ENCODE results near the gene OSBPL2. TPM values are rescaled to one million over a fixed set of nuclear protein-coding genes. Genes with fewer than 3 reads are reported as not detected.

The OSBPL2 gene
- total RNA-seq, 1 experiment from 2014 or later = 40.2 TPM

DNA sequence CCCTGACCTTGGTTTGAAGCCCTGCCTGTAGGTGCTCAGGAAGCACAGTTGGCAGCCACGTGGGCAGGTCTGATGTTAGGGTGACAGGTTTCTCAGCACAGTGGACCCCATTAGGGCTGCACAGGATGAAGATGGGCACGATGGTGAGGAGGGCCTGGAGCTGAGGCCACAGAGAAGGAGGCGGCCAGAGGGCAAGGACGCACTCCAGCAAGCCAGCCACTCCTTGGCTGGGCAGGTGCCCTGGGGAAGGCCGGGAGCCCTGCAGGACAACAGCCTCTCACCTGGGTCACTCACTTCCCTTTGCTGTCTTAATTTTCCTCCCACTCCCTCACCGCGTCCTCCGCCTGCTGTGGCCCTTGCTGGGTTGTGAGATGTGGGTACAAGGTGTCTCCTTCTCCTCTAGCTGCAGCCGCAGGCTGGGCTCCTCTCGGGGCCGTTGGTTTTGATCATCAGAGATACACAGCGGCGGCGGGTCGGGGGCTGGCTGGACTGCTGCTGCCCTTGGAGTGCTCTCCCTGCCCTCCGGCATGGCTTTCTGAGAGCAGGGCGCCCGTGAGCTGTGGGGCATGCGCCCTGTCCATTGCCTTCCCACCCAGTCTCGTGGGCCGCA lies 5.7 kb downstream of the OSBPL2 start:
- H3K4me1 ChIP-seq = peaks cover 3% of the 10 kb centered on the region; the same call in 1 of the 2 replicates
- H3K27ac ChIP-seq = no peak overlapping the region
- H3K27me3 ChIP-seq = no peaks in the 10 kb centered on the region
- no peak for DNase-seq
- no peak overlapping the region for H3K4me3 ChIP-seq
- no peaks in the 10 kb centered on the region for H3K36me3 ChIP-seq
- no peaks in the 10 kb centered on the region for H3K9me3 ChIP-seq (replicated peaks)

DNA sequence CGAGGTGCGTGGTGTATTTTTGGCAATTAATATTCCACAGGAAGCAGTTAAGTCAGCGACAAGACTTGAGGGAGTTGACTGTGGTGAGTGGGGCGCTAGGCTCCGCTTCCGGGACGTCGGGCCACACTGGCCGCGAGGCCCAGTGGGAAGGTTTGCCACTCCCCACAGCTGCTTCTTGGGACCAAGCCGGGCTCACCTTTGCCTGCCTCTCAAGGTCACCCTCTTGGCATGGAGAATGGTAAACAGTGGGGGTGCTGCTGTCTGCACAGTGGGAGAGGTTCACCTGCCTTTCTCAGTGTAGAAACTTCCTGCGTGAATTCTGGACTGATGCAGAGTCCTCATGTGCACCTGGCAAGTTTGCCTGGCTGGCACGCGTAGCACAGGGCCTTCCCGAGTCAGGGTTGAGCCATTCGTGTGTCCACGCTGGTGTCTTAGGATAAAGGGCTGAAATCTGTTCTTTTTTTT lies 6.4 kb downstream of the OSBPL2 start:
- Histone ChIP-seq H3K4me1 (no peaks in the 10 kb centered on the region), H3K4me3 (no peak overlapping the region), H3K27me3 (no peaks in the 10 kb centered on the region), H3K9me3 (replicated peaks) (no peaks in the 10 kb centered on the region), H3K27ac (no peak overlapping the region), H3K36me3 (no peaks in the 10 kb centered on the region)
- DNase-seq = no peak

DNA sequence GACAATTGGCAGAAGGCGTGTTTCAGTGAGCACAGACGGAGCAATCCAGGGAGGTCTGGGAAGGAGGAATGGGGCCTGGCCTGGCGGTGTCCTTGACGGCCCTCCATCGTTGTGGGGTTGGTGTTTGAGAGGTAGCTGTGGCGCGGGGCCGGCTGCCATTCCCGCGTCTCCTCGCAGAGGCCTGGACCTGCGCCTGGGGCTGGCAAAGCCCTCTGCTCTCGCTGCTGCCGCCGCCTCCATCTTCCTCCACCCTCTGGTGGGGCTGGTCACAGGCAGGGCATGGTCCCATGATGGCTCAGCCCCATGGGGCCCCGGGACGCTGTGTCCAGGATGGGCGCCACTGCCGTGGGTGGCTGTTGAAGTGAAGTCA lies 7.6 kb downstream of the OSBPL2 start:
- Histone ChIP-seq H3K9me3 (replicated peaks) (no peaks in the 10 kb centered on the region), H3K27me3 (no peaks in the 10 kb centered on the region), H3K27ac (no peak overlapping the region), H3K4me3 (no peak overlapping the region), H3K4me1 (no peaks in the 10 kb centered on the region), H3K36me3 (no peaks in the 10 kb centered on the region)
- no peak for DNase-seq

DNA sequence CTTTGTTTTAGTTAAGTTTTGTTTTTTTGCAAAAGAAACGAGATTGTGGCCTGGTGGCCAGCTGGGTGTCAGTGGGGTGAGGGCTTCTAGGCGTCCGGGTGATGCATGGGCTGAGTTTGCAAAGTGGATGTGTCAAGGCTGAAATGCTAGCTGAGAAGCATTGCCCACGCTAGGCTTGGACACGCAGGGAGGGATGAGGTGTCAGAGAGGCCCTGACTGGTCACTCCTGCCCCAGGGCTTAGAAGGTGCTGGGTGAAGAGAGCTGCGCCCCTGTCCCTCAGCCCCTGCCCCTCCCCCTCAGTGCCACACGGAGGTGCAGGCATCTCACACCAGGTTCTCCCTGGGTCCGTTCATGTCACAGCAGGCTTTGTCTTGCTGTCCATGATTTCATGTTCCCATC lies 8.1 kb downstream of the OSBPL2 start:
- no peak for DNase-seq
- H3K36me3 ChIP-seq = no peaks in the 10 kb centered on the region
- no peaks in the 10 kb centered on the region for H3K4me1 ChIP-seq
- H3K27ac ChIP-seq = no peak overlapping the region
- no peaks in the 10 kb centered on the region for H3K9me3 ChIP-seq (replicated peaks)
- H3K4me3 ChIP-seq = no peak overlapping the region
- H3K27me3 ChIP-seq = no peaks in the 10 kb centered on the region

DNA sequence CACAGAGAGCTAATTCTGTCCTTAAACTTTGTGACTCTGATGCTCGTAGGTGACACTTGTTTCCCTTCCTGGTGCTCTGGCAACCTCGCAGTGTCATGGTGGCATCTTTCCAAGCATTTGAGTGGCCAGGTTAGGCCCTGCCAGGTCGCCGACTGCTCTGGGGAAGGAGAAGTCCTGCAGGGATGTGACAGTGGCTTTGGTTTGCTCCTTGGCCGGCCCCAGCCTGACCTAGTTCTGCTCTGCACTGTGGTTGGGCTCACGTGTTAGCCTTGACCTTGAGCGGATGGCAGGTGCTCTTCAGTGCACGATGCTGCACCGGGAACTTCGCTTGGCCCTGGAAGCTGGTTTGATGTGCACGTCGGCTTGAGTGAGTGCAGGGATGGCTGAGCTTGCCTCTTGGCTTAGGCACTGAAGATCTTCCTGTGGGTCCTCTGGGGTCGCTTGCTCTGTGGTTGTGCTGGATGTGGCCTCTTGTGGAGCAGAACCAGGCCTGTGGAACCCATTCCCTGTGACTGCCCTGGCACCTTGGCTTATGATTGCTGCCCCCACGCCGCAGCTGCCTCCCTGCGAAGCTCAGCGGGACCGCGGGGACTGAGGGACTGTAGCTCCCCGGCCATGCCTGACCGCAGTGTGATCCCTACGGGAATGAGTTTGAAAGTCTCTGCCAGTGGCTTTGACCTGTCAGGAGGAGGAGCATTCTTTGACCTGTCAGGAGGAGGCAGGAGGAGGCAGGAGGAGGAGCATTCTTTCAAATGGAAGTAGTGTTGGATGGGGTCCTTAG lies 8.7 kb downstream of the OSBPL2 start:
- Histone ChIP-seq H3K27ac (no peak overlapping the region), H3K9me3 (replicated peaks) (no peaks in the 10 kb centered on the region), H3K4me3 (no peak overlapping the region), H3K27me3 (no peaks in the 10 kb centered on the region), H3K4me1 (no peaks in the 10 kb centered on the region), H3K36me3 (no peaks in the 10 kb centered on the region)
- DNase-seq = no peak

DNA sequence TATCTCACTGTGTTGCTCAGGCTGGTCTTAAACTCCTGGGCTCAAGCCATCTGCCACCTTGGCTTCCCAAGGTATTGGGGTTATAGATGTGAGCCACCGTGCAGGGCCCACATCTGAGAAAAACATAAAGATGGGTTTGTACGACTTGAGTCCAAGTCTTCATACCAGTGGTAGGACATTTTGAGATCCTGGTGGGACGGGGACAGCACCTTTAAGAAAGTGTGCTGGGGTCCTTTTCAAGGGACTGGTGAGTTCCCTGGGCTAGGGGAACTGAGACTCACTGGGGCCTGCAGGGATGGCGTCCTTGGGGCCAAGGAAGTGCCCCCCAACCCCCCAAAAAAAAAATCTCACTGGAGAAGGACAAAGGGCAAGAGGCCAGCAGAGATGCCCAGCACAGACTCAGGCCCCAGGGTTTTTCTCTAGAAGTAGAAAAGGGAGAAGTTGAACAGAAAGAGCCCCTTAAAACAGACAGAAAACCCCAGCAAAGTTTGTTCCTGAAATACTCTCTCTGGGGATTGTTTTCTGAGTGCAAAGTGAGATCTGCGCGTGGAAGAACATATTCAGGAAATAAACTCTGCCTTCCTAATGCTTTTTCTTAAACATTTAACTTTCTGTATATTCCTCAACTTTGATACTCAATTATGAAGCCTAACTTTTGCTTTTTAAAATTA lies 10.7 kb downstream of the OSBPL2 start:
- H3K9me3 ChIP-seq (replicated peaks) = no peaks in the 10 kb centered on the region
- no peaks in the 10 kb centered on the region for H3K4me1 ChIP-seq
- no peak overlapping the region for H3K27ac ChIP-seq
- DNase-seq = no peak
- H3K27me3 ChIP-seq = no peaks in the 10 kb centered on the region
- H3K36me3 ChIP-seq = no peaks in the 10 kb centered on the region
- no peak overlapping the region for H3K4me3 ChIP-seq

DNA sequence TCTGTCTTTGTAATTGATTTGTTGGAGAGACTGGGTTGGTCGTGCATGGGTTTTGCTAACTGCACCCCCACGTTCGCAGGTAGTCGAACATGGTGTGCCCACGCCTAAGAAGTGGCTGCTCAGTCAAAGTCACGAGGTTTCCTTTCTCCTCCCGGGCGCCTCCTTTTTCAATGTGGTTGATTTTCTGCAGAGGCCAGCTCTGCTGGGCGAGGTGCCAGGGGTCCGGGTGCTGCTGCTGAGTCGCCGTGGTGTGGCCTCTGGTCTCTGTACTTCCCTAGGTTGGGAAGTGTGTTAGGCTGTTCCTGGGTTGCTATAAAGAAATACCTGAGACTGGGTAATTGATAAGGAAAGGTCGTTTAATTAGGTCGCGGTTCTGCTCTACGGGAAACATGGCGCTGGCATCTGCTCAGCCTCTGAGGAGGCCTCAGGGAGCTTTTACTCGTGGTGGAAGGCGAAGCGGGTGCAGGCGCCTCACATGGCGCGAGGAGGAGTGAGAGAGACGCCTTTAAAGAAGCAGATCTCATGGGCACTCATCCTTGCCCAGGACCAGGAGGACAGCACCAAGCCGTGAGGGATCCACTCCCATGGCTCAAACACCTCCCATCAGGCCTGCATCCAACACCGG lies 14.1 kb downstream of the OSBPL2 start:
- no peak for DNase-seq
- Histone ChIP-seq H3K4me1 (no peaks in the 10 kb centered on the region), H3K4me3 (no peak overlapping the region)

DNA sequence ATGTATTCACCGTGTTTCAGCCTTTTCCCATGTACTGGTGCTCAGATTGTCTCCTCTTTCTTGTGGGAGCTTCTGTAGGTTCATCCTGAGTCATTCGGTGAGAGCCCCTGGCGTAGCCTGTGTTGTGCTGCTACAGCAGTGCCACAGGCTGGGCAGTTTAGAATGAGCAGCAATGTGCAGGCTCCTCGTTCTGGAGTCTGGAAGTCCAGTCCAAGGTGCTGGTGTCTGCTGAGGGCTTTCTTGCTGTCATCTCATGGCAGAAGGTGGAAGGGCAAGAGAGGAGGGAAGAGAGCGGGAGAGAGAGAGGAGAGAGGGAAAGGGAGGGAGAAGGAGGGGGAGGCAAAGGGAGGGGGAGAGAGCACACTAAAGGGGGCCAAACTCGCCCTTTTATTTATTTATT lies 15.1 kb downstream of the OSBPL2 start:
- Histone ChIP-seq H3K27ac (no peak overlapping the region), H3K4me3 (no peak overlapping the region), H3K36me3 (peaks cover 3% of the 10 kb centered on the region; the same call in 1 of the 2 replicates), H3K9me3 (replicated peaks) (no peaks in the 10 kb centered on the region), H3K4me1 (no peaks in the 10 kb centered on the region), H3K27me3 (no peaks in the 10 kb centered on the region)
- no peak for DNase-seq

More for the DNA sequence above, 14.1 kb downstream of the OSBPL2 start:
- no peak overlapping the region for H3K27ac ChIP-seq
- H3K9me3 ChIP-seq (replicated peaks) = no peaks in the 10 kb centered on the region
- no peaks in the 10 kb centered on the region for H3K27me3 ChIP-seq
- peaks cover 3% of the 10 kb centered on the region; the same call in 1 of the 2 replicates for H3K36me3 ChIP-seq

DNA sequence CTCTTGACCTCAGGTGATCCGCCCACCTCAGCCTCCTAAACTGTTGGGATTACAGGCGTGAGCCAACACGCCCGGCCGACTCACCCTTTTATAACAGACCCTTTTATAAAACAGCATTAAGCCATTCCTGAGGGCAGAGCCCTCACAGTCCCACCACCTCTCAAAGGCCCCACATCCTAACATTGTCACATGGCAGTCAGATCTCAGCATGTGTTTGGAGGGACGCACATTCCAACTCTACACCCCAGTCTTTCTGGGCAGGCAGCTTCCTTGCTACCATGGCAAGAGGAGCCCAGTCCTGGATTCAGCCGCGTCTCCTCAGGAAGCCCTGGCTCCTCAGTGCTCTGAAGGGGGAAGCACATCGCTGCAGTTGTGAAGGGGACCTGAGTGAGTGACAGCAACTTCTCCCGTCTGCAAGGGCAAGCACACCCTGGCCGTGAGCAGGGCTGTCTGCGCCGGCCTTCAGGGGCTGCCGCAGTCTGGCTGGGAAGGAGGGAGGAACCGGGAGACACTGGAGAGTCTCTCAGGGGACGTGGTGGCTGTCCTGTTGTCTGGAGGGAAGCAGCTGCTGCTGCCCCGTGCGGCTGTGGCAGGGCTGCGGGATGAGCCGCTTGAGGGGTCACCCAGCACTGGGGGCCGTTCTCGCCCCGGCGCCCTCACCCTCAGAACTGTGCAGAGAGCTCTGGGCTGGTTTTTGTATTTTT lies 15.9 kb downstream of the OSBPL2 start:
- H3K27ac ChIP-seq = no peak overlapping the region
- peak in 1 of 2 experiments; percentile 56 for DNase-seq
- no peaks in the 10 kb centered on the region for H3K4me1 ChIP-seq
- H3K4me3 ChIP-seq = no peak overlapping the region
- no peaks in the 10 kb centered on the region for H3K9me3 ChIP-seq (replicated peaks)
- H3K27me3 ChIP-seq = no peaks in the 10 kb centered on the region
- H3K36me3 ChIP-seq = peaks cover 3% of the 10 kb centered on the region

DNA sequence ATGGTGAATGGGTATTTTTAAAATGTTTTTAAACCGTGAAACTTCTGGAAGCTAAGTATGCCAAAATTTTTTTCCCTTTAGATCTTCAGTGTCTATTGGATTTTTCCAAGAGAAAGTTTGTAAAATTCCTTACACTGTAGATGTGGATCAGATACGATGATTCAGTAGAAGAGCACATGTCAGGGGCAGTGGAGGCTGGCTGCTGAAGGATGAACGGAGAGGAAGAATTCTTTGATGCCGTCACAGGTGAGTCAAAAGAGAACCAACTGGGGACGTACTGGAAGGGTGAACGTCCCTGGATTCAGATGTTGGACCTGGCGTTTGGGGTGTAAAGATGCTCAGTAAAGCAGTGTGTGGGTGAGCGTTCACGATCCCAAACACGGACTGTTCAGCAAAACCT lies 17.7 kb downstream of the OSBPL2 start:
- H3K4me3 ChIP-seq = no peak overlapping the region
- H3K27ac ChIP-seq = no peak overlapping the region
- no peaks in the 10 kb centered on the region for H3K9me3 ChIP-seq (replicated peaks)
- DNase-seq = no peak
- H3K36me3 ChIP-seq = peaks cover 16% of the 10 kb centered on the region
- H3K4me1 ChIP-seq = no peaks in the 10 kb centered on the region
- H3K27me3 ChIP-seq = no peaks in the 10 kb centered on the region

DNA sequence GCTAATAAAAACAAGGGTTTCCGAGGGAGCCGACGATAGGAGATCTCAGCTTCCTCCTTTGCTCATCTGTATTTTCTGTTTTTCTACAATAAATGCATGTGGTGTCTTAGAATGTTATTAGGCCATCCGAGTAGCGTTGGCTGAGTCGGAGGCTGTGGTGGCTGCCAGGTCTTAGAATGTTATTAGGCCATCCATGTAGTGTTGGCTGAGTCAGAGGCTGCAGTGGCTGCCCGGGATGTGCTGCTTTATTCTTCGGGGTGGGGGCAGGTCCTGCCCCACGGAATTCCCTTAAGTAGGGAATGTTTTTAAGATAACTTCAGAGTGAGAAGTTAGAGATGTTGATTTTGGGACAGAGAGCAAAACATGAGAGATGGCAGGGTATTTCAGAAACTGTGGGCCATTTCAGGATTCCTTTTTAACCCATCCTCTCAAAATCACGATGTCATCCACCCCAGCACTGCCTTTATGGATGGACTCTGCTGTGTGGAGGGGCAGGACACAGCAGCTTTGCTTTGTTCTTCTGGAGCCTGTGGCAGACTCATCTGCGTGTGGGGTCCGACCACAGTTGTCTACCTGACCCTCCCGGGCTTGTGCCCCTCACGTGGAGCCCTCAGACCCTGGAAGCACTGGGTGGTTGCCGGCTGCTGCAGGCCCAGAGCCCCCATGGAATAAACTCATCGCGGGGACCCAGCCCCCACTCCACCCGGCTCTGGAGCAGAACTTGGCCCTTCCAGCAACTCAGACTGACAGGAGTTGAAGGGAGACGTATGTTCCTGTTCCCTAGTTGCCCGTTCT lies 20.4 kb downstream of the OSBPL2 start:
- H3K4me3 ChIP-seq = no peak overlapping the region
- no peaks in the 10 kb centered on the region for H3K9me3 ChIP-seq (replicated peaks)
- no peaks in the 10 kb centered on the region for H3K27me3 ChIP-seq
- peaks cover 23% of the 10 kb centered on the region for H3K36me3 ChIP-seq
- DNase-seq = no peak
- H3K27ac ChIP-seq = no peak overlapping the region
- no peaks in the 10 kb centered on the region for H3K4me1 ChIP-seq

DNA sequence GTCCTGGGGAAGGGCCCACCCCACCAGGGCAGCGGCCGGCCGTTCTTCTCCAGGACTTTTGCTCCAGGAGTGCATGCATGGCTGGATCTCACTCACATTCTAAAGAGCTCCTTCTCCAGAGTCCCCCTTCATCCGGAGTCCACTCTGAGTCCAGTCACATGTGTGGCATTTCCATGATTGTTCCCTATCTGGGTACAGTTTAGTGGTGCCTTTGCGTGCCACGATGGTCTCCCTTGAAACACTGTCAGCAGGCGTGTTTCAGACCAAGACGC lies 20.9 kb downstream of the OSBPL2 start:
- Histone ChIP-seq H3K4me1 (no peaks in the 10 kb centered on the region), H3K27me3 (no peaks in the 10 kb centered on the region), H3K36me3 (peaks cover 23% of the 10 kb centered on the region), H3K9me3 (replicated peaks) (no peaks in the 10 kb centered on the region), H3K4me3 (no peak overlapping the region), H3K27ac (no peak overlapping the region)
- no peak for DNase-seq

DNA sequence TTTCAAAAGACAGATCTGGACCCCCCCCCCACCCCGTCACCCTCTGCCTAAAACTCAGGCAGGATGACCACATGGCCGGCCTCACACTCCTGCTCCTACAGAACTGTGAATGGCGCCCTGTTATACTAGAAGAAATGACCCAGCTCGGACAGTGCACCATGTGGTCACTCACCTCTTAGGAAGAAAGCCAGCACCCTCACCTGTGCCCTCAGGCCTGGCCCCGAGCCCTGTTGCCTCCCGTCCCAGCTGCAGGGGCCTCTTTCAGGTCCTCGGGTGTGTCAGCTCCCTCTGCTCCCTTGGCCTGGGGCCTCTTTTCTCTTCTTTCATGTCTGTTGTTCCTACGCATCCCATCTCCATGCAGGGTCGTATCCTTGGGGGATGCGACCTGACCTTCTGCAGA lies 23.7 kb downstream of the OSBPL2 start:
- DNase-seq = no peak
- no peak overlapping the region for H3K27ac ChIP-seq
- H3K4me3 ChIP-seq = no peak overlapping the region
- H3K9me3 ChIP-seq (replicated peaks) = 0 out of 2 replicates have a peak, but pooled peaks cover 5% of the 10 kb centered on the region
- H3K4me1 ChIP-seq = no peaks in the 10 kb centered on the region
- no peaks in the 10 kb centered on the region for H3K27me3 ChIP-seq
- H3K36me3 ChIP-seq = peaks cover 44% of the 10 kb centered on the region

DNA sequence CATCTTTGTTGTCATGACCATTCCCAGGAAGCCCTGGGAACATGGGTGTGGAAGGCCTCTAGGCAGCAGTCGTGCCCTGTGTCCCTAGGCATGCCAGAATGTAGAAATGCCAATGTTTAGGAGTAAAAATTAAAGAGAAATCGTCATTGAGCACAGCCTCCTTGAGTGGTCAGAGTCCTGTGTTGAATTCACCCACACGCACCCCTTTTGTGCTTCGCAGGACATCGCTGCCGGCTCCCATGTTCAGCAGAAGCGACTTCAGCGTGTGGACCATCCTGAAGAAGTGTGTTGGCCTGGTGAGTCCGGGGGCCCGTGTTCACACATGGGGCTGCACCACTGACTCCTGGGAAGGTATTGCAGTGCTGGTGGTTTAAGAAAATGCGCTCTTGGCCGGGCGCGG lies 25.1 kb downstream of the OSBPL2 start:
- Histone ChIP-seq H3K36me3 (peaks cover 46% of the 10 kb centered on the region), H3K9me3 (replicated peaks) (0 out of 2 replicates have a peak, but pooled peaks cover 5% of the 10 kb centered on the region), H3K27me3 (no peaks in the 10 kb centered on the region), H3K4me3 (no peak overlapping the region), H3K4me1 (no peaks in the 10 kb centered on the region), H3K27ac (no peak overlapping the region)
- DNase-seq = no peak
